Spleen (tissue), 7 donors: ENCODE measurements around the gene KIAA1217.

Experiments
- POLR2A ChIP-seq, 3 donors: fragments of 450-650 bp; IDR thresholded peaks; one replicate each; pipeline ENCODE4 v1.5.1; 2017; ENCODE audit warnings: antibody characterized with exemption in 3 of 3, mild to moderate bottlenecking in 1 of 3
- TF ChIP-seq, protein P1 (sequence below), 11 experiments: fragments of 200-600 bp in 7 of 11; fragments of 450-650 bp in 4 of 11; sonication (generic) in 4 of 11; IDR thresholded peaks in 8 of 11; conservative IDR thresholded peaks in 3 of 11; 1 replicate in 7 of 11; 2 replicates in 4 of 11; pipeline versions ENCODE4 v1.4.0 to v1.8.0; 2016 to 2021; ENCODE audit warnings: antibody characterized with exemption in 11 of 11, inconsistent platforms in 4 of 11, mild to moderate bottlenecking in 1 of 11
- donor health status: DM: no; HTN: no; CAD: no; lungs with moderate emphysema.
- donor health status: DM: no; HTN: no; CAD: no.
- donor health status: DM: no; HTN: no; CAD: no.

DNA sequence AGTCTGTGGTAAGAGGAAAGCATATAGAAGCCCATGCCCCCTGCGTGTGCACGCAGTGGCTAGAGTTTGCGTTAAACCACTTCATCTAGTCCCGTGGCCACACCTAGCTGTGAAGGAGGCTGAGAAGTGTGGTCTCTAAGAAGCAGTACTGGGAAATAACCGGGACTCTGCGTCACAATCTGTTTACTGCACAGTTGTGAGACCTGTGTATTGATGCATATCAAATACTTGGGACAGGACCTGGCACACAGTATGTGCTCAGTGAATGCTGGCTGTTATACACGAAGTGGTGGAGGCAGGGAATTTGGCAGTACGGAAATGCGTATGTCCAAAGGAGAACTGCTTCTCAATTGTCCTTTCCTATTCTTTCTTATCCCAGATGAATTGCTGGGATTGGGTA, 365.2 kb downstream of the KIAA1217 start:
- TF ChIP-seq, protein P1, sequence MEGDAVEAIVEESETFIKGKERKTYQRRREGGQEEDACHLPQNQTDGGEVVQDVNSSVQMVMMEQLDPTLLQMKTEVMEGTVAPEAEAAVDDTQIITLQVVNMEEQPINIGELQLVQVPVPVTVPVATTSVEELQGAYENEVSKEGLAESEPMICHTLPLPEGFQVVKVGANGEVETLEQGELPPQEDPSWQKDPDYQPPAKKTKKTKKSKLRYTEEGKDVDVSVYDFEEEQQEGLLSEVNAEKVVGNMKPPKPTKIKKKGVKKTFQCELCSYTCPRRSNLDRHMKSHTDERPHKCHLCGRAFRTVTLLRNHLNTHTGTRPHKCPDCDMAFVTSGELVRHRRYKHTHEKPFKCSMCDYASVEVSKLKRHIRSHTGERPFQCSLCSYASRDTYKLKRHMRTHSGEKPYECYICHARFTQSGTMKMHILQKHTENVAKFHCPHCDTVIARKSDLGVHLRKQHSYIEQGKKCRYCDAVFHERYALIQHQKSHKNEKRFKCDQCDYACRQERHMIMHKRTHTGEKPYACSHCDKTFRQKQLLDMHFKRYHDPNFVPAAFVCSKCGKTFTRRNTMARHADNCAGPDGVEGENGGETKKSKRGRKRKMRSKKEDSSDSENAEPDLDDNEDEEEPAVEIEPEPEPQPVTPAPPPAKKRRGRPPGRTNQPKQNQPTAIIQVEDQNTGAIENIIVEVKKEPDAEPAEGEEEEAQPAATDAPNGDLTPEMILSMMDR (IDR thresholded peaks at IDR 0.05 in 8 of 11, conservative IDR thresholded peaks at IDR 0.05 in 3 of 11), result no peak
- no peak for TF ChIP-seq POLR2A (IDR thresholded peaks at IDR 0.05)
